HUES6 (cell line): ENCODE measurements around the gene ANXA3.
A peak's percentile ranks its signal among the peaks of the same experiment; 100 is the strongest.

Experiments used
- H3K27ac ChIP-seq: 2 replicates; pipeline ENCODE4 v1.7.0; 2013; ENCODE audit warnings: low read depth, mild to moderate bottlenecking, low read length, inconsistent platforms
- H3K27me3 ChIP-seq: 2 replicates; pipeline ENCODE4 v1.6.1; 2013; ENCODE audit warnings: low read length; ENCODE audit not compliant: control insufficient read depth, insufficient read depth
- H3K36me3 ChIP-seq: 2 replicates; pipeline ENCODE4 v1.6.1; 2013; ENCODE audit warnings: low read length; ENCODE audit not compliant: control insufficient read depth, insufficient read depth
- H3K4me1 ChIP-seq: 2 replicates; pipeline ENCODE4 v1.6.1; 2013; ENCODE audit warnings: low read length; ENCODE audit not compliant: control insufficient read depth, insufficient read depth
- H3K4me3 ChIP-seq: 2 replicates; pipeline ENCODE4 v1.5.1; 2013; ENCODE audit warnings: low read depth, low read length
- H3K9ac ChIP-seq: one replicate; pipeline ENCODE4 v1.6.1; 2013; ENCODE audit warnings: mild to moderate bottlenecking, low read length
- H3K9me3 ChIP-seq: 2 replicates; pipeline ENCODE4 v1.6.1; 2013; ENCODE audit warnings: low read depth, low read length; ENCODE audit not compliant: control insufficient read depth, insufficient read depth

ANXA3 gene

DNA sequence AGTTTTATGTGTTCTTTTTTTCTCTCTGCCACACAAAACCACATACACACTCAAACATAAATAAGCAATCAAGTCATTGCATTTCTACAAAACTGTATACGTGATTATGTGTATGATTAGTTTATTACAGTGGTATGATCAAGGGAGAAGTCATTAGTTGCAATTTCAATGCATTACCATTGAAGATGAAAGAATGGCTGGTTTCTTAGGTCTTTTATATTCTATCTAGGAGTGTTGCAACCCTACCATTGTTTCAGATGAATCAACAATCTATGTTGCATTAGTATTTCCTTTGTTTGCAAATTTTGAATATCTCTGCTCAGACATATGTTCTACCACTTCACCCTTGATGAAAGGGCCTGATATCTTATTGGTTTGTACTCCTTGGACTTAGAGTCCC lies 6.8 kb downstream of the ANXA3 start:
- H3K27me3 ChIP-seq: no peaks in the 10 kb centered on the region
- H3K4me1 ChIP-seq: peaks cover 38% of the 10 kb centered on the region
- no peak overlapping the region for H3K4me3 ChIP-seq
- H3K36me3 ChIP-seq: peaks cover 38% of the 10 kb centered on the region; the same call in 1 of the 2 replicates
- no peak overlapping the region for H3K9ac ChIP-seq
- no peak overlapping the region for H3K27ac ChIP-seq
- no peaks in the 10 kb centered on the region for H3K9me3 ChIP-seq

GRCh38 chr4:78560296-78560963 lies 8.9 kb downstream of the ANXA3 start:
- Histone ChIP-seq H3K27ac (peak overlapping the region; percentile 23; the same call in 1 of the 2 replicates), H3K4me1 (peaks cover 36% of the 10 kb centered on the region)

DNA sequence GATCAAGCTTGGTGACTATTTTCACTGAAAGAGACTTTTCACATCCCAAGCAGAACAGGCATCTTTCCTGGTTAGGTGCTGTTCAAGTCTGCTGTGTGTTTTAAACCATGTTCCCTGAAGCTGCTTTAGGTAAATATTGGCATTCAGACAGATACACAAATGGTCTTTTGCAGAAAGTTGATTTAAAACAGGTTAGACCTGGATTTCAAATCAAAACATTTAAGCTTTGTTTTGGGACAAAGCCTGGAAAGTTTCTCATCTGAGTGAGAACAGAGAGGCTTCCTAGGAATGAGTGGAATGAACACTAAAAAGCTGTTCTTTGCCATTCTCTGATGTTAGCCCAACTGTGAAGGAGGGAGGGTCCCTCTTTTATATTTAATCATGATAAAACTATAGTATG lies 10.1 kb downstream of the ANXA3 start:
- Histone ChIP-seq H3K4me3 (no peak overlapping the region), H3K9me3 (no peaks in the 10 kb centered on the region), H3K4me1 (peaks cover 47% of the 10 kb centered on the region), H3K27ac (0 out of 2 replicates have a peak overlapping the region, but pooled peaks have one; percentile 7), H3K9ac (no peak overlapping the region), H3K27me3 (no peaks in the 10 kb centered on the region), H3K36me3 (peaks cover 14% of the 10 kb centered on the region; the same call in 1 of the 2 replicates)

More at GRCh38 chr4:78560296-78560963, 8.9 kb downstream of the ANXA3 start:
- H3K9ac ChIP-seq: peak overlapping the region; percentile 51
- no peak overlapping the region for H3K4me3 ChIP-seq
- no peaks in the 10 kb centered on the region for H3K27me3 ChIP-seq
- no peaks in the 10 kb centered on the region for H3K9me3 ChIP-seq
- peaks cover 24% of the 10 kb centered on the region; the same call in 1 of the 2 replicates for H3K36me3 ChIP-seq

DNA sequence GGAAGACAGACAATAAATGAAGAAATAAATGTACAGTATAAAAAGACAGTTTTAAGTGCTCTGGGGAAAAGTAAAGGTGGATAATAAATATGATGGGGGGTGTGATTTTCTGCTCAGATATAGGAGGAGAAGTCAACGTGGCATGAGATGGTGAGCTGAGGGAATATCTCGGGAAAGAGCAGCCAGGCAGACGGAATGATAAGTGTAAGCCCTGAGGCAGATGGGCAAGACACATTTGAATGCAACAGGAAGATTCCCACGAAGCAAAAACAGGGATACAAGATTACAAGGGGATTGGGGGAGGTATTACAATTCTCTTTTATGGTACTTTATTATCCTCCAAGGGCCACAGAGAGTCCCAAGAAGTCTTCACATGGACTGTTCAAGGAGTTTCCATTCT lies 11.1 kb downstream of the ANXA3 start:
- no peaks in the 10 kb centered on the region for H3K9me3 ChIP-seq
- peaks cover 9% of the 10 kb centered on the region; the same call in 1 of the 2 replicates for H3K36me3 ChIP-seq
- H3K9ac ChIP-seq: no peak overlapping the region
- H3K4me1 ChIP-seq: peaks cover 57% of the 10 kb centered on the region
- no peaks in the 10 kb centered on the region for H3K27me3 ChIP-seq
- no peak overlapping the region for H3K4me3 ChIP-seq
- H3K27ac ChIP-seq: 0 out of 2 replicates have a peak overlapping the region, but pooled peaks have one; percentile 39

GRCh38 chr4:78565971-78566372 lies 14.4 kb downstream of the ANXA3 start:
- Histone ChIP-seq H3K4me3 (no peak overlapping the region), H3K4me1 (peaks cover 67% of the 10 kb centered on the region), H3K9me3 (no peaks in the 10 kb centered on the region), H3K27me3 (no peaks in the 10 kb centered on the region), H3K36me3 (peaks cover 1% of the 10 kb centered on the region; the same call in 1 of the 2 replicates), H3K27ac (no peak overlapping the region), H3K9ac (no peak overlapping the region)

- Histone ChIP-seq H3K27ac (no peak overlapping the region), H3K4me1 (peaks cover 58% of the 10 kb centered on the region), H3K4me3 (no peak overlapping the region), H3K27me3 (no peaks in the 10 kb centered on the region), H3K9me3 (no peaks in the 10 kb centered on the region), H3K9ac (no peak overlapping the region), H3K36me3 (peaks cover 11% of the 10 kb centered on the region; the same call in 1 of the 2 replicates)
Measured at GRCh38 chr4:78566834-78567499, 15.4 kb downstream of the ANXA3 start.

DNA sequence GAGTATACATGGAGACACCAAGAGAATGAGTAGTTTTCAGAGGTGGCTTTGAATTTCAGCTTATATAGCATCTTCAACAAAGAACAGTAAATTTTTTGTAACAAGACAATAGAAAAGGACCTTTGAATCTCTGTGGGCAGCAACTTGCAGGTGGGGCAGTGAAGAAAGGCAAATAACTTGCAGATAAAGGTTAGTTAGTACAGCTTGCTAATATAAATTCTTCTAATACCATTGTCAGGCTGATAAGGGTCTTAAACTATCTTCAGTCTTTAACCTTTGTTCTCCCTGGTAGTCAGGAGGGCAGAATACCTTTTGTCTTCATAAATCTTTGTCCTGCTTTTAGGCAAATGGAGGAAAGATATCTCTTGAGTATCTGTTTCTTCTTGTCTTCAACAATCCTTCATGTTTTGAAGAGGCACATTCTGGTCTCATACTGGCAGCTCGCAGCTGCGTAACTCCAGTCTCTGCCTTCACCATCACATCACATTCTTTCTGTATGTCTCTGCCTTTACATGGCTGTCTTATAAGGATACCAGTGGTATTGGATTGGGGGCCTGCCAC lies 16.0 kb downstream of the ANXA3 start:
- H3K4me3 ChIP-seq: no peak overlapping the region
- no peak overlapping the region for H3K27ac ChIP-seq
- H3K4me1 ChIP-seq: peaks cover 52% of the 10 kb centered on the region

DNA sequence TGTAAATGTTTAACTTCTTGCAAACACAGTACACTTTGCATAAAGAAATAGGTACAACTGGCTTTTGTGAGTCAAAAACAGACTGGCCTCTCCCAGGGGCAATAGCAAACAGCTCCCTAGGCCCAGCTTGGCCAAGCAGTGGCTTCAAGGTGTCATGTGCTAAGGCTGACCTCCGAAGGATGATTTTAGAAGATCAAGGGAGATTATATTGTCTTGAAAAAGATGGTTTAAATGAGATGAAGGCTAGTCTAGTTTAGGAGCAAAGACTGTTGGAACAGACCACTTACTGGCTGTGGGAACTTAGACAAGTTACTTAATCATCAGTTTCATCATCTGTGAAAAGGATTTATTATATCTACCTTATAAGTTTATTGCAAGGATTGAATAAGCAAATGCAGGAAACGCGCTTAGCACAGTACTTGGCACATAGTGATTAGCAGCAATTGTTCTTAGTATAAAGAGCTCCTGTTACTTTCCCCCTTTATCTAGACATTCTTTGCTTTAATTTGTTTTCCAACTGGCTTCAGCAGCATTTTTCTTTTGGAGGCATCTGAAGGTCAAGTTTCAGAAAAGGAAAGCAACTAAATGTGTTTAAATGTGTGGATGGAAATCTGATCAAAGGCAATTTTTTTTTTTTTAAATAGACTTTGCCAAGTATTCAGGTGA lies 17.2 kb downstream of the ANXA3 start:
- H3K9ac ChIP-seq: no peak overlapping the region
- H3K27me3 ChIP-seq: no peaks in the 10 kb centered on the region
- peak overlapping the region; percentile 58; the same call in 1 of the 2 replicates for H3K27ac ChIP-seq
- H3K4me3 ChIP-seq: no peak overlapping the region
- peaks cover 21% of the 10 kb centered on the region for H3K36me3 ChIP-seq
- H3K9me3 ChIP-seq: no peaks in the 10 kb centered on the region
- peaks cover 43% of the 10 kb centered on the region for H3K4me1 ChIP-seq

More for the DNA sequence above, 16.0 kb downstream of the ANXA3 start:
- Histone ChIP-seq H3K9ac (peak overlapping the region; percentile 30), H3K9me3 (no peaks in the 10 kb centered on the region), H3K36me3 (peaks cover 14% of the 10 kb centered on the region; the same call in 1 of the 2 replicates), H3K27me3 (no peaks in the 10 kb centered on the region)

GRCh38 chr4:78569306-78569821 lies 17.8 kb downstream of the ANXA3 start:
- Histone ChIP-seq H3K36me3 (peaks cover 27% of the 10 kb centered on the region), H3K4me3 (no peak overlapping the region), H3K9ac (no peak overlapping the region), H3K27ac (peak overlapping the region; percentile 58; the same call in 1 of the 2 replicates), H3K9me3 (no peaks in the 10 kb centered on the region), H3K27me3 (no peaks in the 10 kb centered on the region), H3K4me1 (peaks cover 43% of the 10 kb centered on the region)

- no peak overlapping the region for H3K9ac ChIP-seq
- H3K4me1 ChIP-seq: peaks cover 43% of the 10 kb centered on the region
- H3K27ac ChIP-seq: no peak overlapping the region
- no peak overlapping the region for H3K4me3 ChIP-seq
- H3K27me3 ChIP-seq: no peaks in the 10 kb centered on the region
- H3K36me3 ChIP-seq: peaks cover 33% of the 10 kb centered on the region
- no peaks in the 10 kb centered on the region for H3K9me3 ChIP-seq
Measured at GRCh38 chr4:78570117-78570516, 18.5 kb downstream of the ANXA3 start.
